Ishikawa (cell line): ENCODE measurements around the gene APLP1.

ENCODE experiments used
- CEBPB ChIP-seq: IDR thresholded peaks from 2 replicates; pipeline ENCODE4 v1.6.1; 2012
- CREB1 ChIP-seq: IDR thresholded peaks from 2 replicates; pipeline ENCODE4 v1.6.1; 2012; ENCODE audit warnings: low read depth
- EGR1 ChIP-seq: IDR thresholded peaks from 2 replicates; pipeline ENCODE4 v1.6.1; 2012
- EP300 ChIP-seq: IDR thresholded peaks from 2 replicates; pipeline ENCODE4 v1.6.1; 2012; ENCODE audit warnings: borderline replicate concordance
- FOXM1 ChIP-seq: IDR thresholded peaks from 2 replicates; pipeline ENCODE4 v1.6.1; 2012; ENCODE audit warnings: low read depth, borderline replicate concordance
- MAX ChIP-seq: IDR thresholded peaks from 2 replicates; pipeline ENCODE4 v1.6.1; 2012
- NFIC ChIP-seq: IDR thresholded peaks from 2 replicates; pipeline ENCODE4 v1.6.1; 2012
- RAD21 ChIP-seq: IDR thresholded peaks from 2 replicates; pipeline ENCODE4 v1.6.1; 2012; ENCODE audit warnings: low read depth
- REST ChIP-seq: IDR thresholded peaks from 2 replicates; pipeline ENCODE4 v1.6.1; 2012; ENCODE audit warnings: low read depth, mild to moderate bottlenecking
- TAF1 ChIP-seq: IDR thresholded peaks from 2 replicates; pipeline ENCODE4 v1.6.1; 2012; ENCODE audit warnings: low read depth, mild to moderate bottlenecking
- TCF12 ChIP-seq: IDR thresholded peaks from 2 replicates; pipeline ENCODE4 v1.6.1; 2012; ENCODE audit warnings: low read depth
- TEAD4 ChIP-seq: IDR thresholded peaks from 2 replicates; pipeline ENCODE4 v1.6.1; 2012
- USF1 ChIP-seq: IDR thresholded peaks from 2 replicates; pipeline ENCODE4 v1.6.1; 2012
- YY1 ChIP-seq: IDR thresholded peaks from 2 replicates; pipeline ENCODE4 v1.6.1; 2012; ENCODE audit warnings: low read depth
- ZBTB7A ChIP-seq: IDR thresholded peaks from 2 replicates; pipeline ENCODE4 v1.6.1; 2012; ENCODE audit warnings: low read depth

Gene APLP1

GRCh38 chr19:35905178-35905727, 36.9 kb downstream of the APLP1 start:
- no peak for TF ChIP-seq CREB1
- no peak for TF ChIP-seq ZBTB7A
- no peak for TF ChIP-seq REST
- TF ChIP-seq CEBPB, result no peak
- TF ChIP-seq TCF12, result no peak
- no peak for TF ChIP-seq TAF1
- no peak for TF ChIP-seq FOXM1
- no peak for TF ChIP-seq MAX
- TF ChIP-seq EGR1, result no peak
- TF ChIP-seq NFIC, result no peak
- no peak for TF ChIP-seq USF1
- no peak for TF ChIP-seq EP300
- TF ChIP-seq RAD21, result no peak
- no peak for TF ChIP-seq YY1
- no peak for TF ChIP-seq TEAD4

GRCh38 chr19:35907377-35907745, 39.0 kb downstream of the APLP1 start:
- TF ChIP-seq NFIC (no peak), TAF1 (no peak), YY1 (no peak), ZBTB7A (no peak), TEAD4 (no peak), EGR1 (no peak), CREB1 (no peak), REST (no peak), CEBPB (no peak), USF1 (no peak)

GRCh38 chr19:35908010-35908441, 39.7 kb downstream of the APLP1 start, which contains the start of gene TYROBP:
TYROBP (minus strand) TSS chr19:35908295; CDS start chr19:35908228, 67 bp downstream.
- no peak for TF ChIP-seq TAF1

GRCh38 chr19:35908973-35909683, 40.8 kb downstream of the APLP1 start:
- TF ChIP-seq TAF1, result no peak
- TF ChIP-seq TEAD4, result no peak
- TF ChIP-seq EP300, result no peak
- TF ChIP-seq FOXM1, result no peak
- no peak for TF ChIP-seq TCF12

- no peak for TF ChIP-seq TCF12
- no peak for TF ChIP-seq FOXM1
- TF ChIP-seq TAF1, result no peak
- TF ChIP-seq TEAD4, result no peak
- no peak for TF ChIP-seq REST
- TF ChIP-seq YY1, result no peak
- no peak for TF ChIP-seq RAD21
- no peak for TF ChIP-seq EGR1
- no peak for TF ChIP-seq NFIC
Measured at GRCh38 chr19:35909684-35910035, 41.3 kb downstream of the APLP1 start.
